SK-N-SH treated with all-trans-retinoic acid at 6 μM for 48 hours (cell line): ENCODE results near the gene DND1.
A peak's percentile ranks its signal among the peaks of the same experiment; 100 is the strongest.

ENCODE experiments used
- ATAC-seq: fragments of 200-7000 bp; cut with Tn5 transposase; 3 replicates; pipeline ENCODE4 v1.9.1; 2020; ENCODE audit warnings: mild to moderate bottlenecking, moderate library complexity
- ARNTL ChIP-seq: fragments of 450-650 bp; formaldehyde crosslinking; IDR thresholded peaks from 2 replicates; pipeline ENCODE4 v1.5.0; 2020; ENCODE audit warnings: low read depth, mild to moderate bottlenecking, moderate library complexity, borderline replicate concordance
- BACH2 ChIP-seq: fragments of 250-450 bp; sonication (Bioruptor Pico); IDR thresholded peaks from 2 replicates; pipeline ENCODE4 v1.9.0; 2021; ENCODE audit warnings: mild to moderate bottlenecking, borderline replicate concordance
- CSDC2 ChIP-seq: fragments of 250-450 bp; sonication (Bioruptor Pico); IDR thresholded peaks from 2 replicates; pipeline ENCODE4 v1.5.0; 2020; ENCODE audit warnings: mild to moderate bottlenecking, moderate library complexity
- ISL1 ChIP-seq: fragments of 250-450 bp; sonication (Bioruptor Pico); IDR thresholded peaks from 2 replicates; pipeline ENCODE4 v2.1.2; 2022; ENCODE audit warnings: mild to moderate bottlenecking, moderate library complexity
- OSR1 ChIP-seq: fragments of 250-450 bp; sonication (Bioruptor Pico); IDR thresholded peaks from 2 replicates; pipeline ENCODE4 v1.8.0; 2022; ENCODE audit warnings: moderate library complexity, mild to moderate bottlenecking, inconsistent platforms
- PPARA ChIP-seq: fragments of 250-450 bp; sonication (Bioruptor Pico); IDR thresholded peaks from 2 replicates; pipeline ENCODE4 v1.5.0; 2020; ENCODE audit warnings: mild to moderate bottlenecking, borderline replicate concordance
- SNAI2 ChIP-seq: fragments of 250-450 bp; sonication (Bioruptor Pico); IDR thresholded peaks from 2 replicates; pipeline ENCODE4 v1.5.0; 2020; ENCODE audit warnings: mild to moderate bottlenecking, moderate library complexity
- TCF4 ChIP-seq: fragments of 250-450 bp; sonication (Bioruptor Pico); IDR thresholded peaks from 2 replicates; pipeline ENCODE4 v1.8.0; 2021; ENCODE audit warnings: mild to moderate bottlenecking, moderate library complexity, borderline replicate concordance
- TOX ChIP-seq: fragments of 250-450 bp; sonication (Bioruptor Pico); IDR thresholded peaks from 2 replicates; pipeline ENCODE4 v1.8.0; 2021; ENCODE audit warnings: mild to moderate bottlenecking, moderate library complexity, borderline replicate concordance
- ZC3H10 ChIP-seq: fragments of 250-450 bp; sonication (Bioruptor Pico); IDR thresholded peaks from 2 replicates; pipeline ENCODE4 v1.5.1; 2021; ENCODE audit warnings: mild to moderate bottlenecking, moderate library complexity
- ZFP3 ChIP-seq: fragments of 250-450 bp; sonication (Bioruptor Pico); IDR thresholded peaks from 2 replicates; pipeline ENCODE4 v1.5.0; 2020; ENCODE audit warnings: mild to moderate bottlenecking, moderate library complexity
- ZNF565 ChIP-seq: fragments of 450-650 bp; formaldehyde crosslinking; conservative IDR thresholded peaks from 2 replicates; pipeline ENCODE4 v1.5.0; 2020; ENCODE audit warnings: low read depth, mild to moderate bottlenecking, moderate library complexity
- ZNF70 ChIP-seq: fragments of 450-650 bp; formaldehyde crosslinking; IDR thresholded peaks from 2 replicates; pipeline ENCODE4 v1.5.0; 2020; ENCODE audit warnings: mild to moderate bottlenecking, moderate library complexity
- ZNF8 ChIP-seq: fragments of 450-650 bp; formaldehyde crosslinking; IDR thresholded peaks from 2 replicates; pipeline ENCODE4 v1.5.0; 2020; ENCODE audit warnings: mild to moderate bottlenecking, moderate library complexity
- TF ChIP-seq, protein P1 (sequence below): fragments of 250-450 bp; sonication (Bioruptor Pico); IDR thresholded peaks from 2 replicates; pipeline ENCODE4 v1.5.1; 2020; ENCODE audit warnings: low read depth, mild to moderate bottlenecking, moderate library complexity
- TF ChIP-seq, protein P2 (sequence below): fragments of 250-450 bp; sonication (Bioruptor Pico); IDR thresholded peaks from 2 replicates; pipeline ENCODE4 v1.5.0; 2020; ENCODE audit warnings: mild to moderate bottlenecking, moderate library complexity
- TF ChIP-seq, protein P3 (sequence below): fragments of 250-450 bp; sonication (Bioruptor Pico); IDR thresholded peaks from 2 replicates; pipeline ENCODE4 v1.8.0; 2020; ENCODE audit warnings: mild to moderate bottlenecking, moderate library complexity, borderline replicate concordance
- TF ChIP-seq, protein P4 (sequence below): fragments of 250-450 bp; sonication (Bioruptor Pico); IDR thresholded peaks from 2 replicates; pipeline ENCODE4 v1.8.0; 2021; ENCODE audit warnings: low read depth, mild to moderate bottlenecking, moderate library complexity, borderline replicate concordance
- TF ChIP-seq, protein P5 (sequence below): fragments of 250-450 bp; sonication (Bioruptor Pico); IDR thresholded peaks from 2 replicates; pipeline ENCODE4 v1.5.1; 2021; ENCODE audit warnings: mild to moderate bottlenecking, moderate library complexity

The DND1 gene

DNA sequence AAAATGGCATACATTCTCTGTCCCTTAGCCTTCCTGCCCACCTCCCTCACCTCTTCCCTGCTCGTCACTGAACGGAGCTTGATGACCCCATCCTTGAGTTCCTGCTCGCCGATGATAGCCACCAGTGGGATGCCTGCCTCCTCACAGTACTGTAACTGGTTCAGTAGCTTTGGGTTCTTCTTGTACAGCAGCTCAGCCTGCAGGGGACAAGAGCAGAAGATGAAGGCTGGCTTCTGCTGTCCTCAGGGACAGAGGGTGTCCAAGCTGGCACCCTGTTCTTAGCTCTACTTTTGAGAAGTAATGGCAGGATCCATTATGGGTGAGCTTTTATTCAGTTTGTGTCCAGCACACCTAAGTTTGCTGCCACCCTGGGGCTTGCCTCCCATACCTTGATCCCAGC lies 1.3 kb upstream of the DND1 start:
- TF ChIP-seq SNAI2 (CRISPR knock-in tag) = no peak
- no peak for TF ChIP-seq ZFP3
- peak; percentile 5; the same call in 1 of the 3 replicates for ATAC-seq

DNA sequence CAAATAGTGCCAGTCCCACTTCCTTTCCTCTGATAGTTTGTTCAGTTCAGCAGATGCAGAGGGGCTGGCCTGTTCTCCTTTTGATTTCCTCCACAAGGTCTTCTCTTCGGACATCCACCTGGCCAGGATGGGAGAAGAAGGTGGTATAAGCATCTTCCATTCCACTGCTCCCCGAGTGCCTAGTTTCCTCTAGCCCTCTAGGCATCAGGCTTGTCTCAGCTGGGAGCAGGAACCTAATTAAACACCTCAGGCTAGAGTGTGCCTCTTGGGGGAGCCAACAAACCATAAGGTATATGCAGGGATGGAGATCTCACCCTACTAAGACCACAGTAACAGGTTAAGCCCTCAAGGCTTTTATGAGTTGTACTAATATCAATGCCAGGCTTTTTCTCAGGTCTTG lies 835 bp upstream of the DND1 start:
- no peak; the same call in 2 of the 3 replicates for ATAC-seq
- no peak for TF ChIP-seq BACH2
- TF ChIP-seq ISL1 (CRISPR knock-in tag) = no peak
- TF ChIP-seq ZNF70 = no peak
- no peak for TF ChIP-seq PPARA (CRISPR knock-in tag)
- TF ChIP-seq, protein P1, sequence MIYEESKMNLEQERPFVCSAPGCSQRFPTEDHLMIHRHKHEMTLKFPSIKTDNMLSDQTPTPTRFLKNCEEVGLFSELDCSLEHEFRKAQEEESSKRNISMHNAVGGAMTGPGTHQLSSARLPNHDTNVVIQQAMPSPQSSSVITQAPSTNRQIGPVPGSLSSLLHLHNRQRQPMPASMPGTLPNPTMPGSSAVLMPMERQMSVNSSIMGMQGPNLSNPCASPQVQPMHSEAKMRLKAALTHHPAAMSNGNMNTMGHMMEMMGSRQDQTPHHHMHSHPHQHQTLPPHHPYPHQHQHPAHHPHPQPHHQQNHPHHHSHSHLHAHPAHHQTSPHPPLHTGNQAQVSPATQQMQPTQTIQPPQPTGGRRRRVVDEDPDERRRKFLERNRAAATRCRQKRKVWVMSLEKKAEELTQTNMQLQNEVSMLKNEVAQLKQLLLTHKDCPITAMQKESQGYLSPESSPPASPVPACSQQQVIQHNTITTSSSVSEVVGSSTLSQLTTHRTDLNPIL = no peak
- no peak for TF ChIP-seq ZC3H10 (CRISPR knock-in tag)
- no peak for TF ChIP-seq TOX (CRISPR knock-in tag)
- TF ChIP-seq OSR1 (CRISPR knock-in tag) = no peak
- TF ChIP-seq, protein P2, sequence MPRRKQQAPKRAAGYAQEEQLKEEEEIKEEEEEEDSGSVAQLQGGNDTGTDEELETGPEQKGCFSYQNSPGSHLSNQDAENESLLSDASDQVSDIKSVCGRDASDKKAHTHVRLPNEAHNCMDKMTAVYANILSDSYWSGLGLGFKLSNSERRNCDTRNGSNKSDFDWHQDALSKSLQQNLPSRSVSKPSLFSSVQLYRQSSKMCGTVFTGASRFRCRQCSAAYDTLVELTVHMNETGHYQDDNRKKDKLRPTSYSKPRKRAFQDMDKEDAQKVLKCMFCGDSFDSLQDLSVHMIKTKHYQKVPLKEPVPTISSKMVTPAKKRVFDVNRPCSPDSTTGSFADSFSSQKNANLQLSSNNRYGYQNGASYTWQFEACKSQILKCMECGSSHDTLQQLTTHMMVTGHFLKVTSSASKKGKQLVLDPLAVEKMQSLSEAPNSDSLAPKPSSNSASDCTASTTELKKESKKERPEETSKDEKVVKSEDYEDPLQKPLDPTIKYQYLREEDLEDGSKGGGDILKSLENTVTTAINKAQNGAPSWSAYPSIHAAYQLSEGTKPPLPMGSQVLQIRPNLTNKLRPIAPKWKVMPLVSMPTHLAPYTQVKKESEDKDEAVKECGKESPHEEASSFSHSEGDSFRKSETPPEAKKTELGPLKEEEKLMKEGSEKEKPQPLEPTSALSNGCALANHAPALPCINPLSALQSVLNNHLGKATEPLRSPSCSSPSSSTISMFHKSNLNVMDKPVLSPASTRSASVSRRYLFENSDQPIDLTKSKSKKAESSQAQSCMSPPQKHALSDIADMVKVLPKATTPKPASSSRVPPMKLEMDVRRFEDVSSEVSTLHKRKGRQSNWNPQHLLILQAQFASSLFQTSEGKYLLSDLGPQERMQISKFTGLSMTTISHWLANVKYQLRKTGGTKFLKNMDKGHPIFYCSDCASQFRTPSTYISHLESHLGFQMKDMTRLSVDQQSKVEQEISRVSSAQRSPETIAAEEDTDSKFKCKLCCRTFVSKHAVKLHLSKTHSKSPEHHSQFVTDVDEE = no peak
- TF ChIP-seq ARNTL (CRISPR knock-in tag) = no peak
- no peak for TF ChIP-seq ZFP3
- TF ChIP-seq SNAI2 (CRISPR knock-in tag) = no peak
- TF ChIP-seq TCF4 (CRISPR knock-in tag) = no peak
- TF ChIP-seq CSDC2 (CRISPR knock-in tag) = no peak
- TF ChIP-seq, protein P3, sequence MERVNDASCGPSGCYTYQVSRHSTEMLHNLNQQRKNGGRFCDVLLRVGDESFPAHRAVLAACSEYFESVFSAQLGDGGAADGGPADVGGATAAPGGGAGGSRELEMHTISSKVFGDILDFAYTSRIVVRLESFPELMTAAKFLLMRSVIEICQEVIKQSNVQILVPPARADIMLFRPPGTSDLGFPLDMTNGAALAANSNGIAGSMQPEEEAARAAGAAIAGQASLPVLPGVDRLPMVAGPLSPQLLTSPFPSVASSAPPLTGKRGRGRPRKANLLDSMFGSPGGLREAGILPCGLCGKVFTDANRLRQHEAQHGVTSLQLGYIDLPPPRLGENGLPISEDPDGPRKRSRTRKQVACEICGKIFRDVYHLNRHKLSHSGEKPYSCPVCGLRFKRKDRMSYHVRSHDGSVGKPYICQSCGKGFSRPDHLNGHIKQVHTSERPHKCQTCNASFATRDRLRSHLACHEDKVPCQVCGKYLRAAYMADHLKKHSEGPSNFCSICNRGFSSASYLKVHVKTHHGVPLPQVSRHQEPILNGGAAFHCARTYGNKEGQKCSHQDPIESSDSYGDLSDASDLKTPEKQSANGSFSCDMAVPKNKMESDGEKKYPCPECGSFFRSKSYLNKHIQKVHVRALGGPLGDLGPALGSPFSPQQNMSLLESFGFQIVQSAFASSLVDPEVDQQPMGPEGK (CRISPR knock-in tag) = no peak
- TF ChIP-seq, protein P4, sequence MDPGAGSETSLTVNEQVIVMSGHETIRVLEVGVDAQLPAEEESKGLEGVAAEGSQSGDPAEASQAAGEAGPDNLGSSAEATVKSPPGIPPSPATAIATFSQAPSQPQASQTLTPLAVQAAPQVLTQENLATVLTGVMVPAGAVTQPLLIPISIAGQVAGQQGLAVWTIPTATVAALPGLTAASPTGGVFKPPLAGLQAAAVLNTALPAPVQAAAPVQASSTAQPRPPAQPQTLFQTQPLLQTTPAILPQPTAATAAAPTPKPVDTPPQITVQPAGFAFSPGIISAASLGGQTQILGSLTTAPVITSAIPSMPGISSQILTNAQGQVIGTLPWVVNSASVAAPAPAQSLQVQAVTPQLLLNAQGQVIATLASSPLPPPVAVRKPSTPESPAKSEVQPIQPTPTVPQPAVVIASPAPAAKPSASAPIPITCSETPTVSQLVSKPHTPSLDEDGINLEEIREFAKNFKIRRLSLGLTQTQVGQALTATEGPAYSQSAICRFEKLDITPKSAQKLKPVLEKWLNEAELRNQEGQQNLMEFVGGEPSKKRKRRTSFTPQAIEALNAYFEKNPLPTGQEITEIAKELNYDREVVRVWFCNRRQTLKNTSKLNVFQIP (CRISPR knock-in tag) = no peak
- no peak for TF ChIP-seq ZNF565

DNA sequence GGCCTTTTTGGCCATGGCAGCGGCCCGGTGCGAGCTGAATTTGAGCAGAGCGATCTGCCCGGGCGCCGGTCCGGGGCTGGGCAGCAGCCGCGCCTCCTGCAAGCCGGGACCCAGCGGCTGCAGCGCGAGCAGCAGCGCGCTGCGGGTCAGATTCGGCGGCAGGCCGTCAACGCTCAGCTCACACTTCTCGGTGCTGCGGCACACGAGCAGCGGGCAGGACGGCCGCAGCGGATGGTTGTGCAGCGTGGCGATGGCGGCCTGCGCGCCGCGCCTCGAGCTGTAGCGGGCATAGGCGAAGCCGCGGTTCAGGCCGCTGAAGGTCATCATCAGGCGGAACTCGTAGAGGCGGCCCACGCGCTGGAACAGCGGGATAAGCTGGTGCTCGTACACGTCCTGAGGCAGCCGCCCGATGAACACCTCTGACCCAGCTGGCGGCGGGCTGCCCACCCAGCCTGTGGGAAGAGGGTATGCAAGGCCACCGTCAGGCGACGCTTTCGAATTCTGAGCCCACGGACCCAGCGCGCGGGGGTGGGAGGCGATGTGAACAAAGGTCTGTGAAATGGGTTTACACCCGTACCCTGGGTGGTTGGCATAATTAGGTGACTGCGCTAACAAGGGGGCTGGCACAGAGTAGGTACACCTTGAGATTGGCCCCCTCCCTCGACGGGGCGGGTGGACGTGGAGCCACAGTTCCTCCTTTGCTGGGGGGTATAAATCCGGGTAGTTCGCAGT lies 755 bp downstream of the DND1 start:
- peak; percentile 6 for ATAC-seq
- TF ChIP-seq SNAI2 (CRISPR knock-in tag) (no peak), ZNF8 (no peak), ZNF70 (no peak), TCF4 (CRISPR knock-in tag) (no peak), ZNF565 (no peak), ISL1 (CRISPR knock-in tag) (no peak), OSR1 (CRISPR knock-in tag) (no peak), TOX (CRISPR knock-in tag) (no peak)
- TF ChIP-seq, protein P5, sequence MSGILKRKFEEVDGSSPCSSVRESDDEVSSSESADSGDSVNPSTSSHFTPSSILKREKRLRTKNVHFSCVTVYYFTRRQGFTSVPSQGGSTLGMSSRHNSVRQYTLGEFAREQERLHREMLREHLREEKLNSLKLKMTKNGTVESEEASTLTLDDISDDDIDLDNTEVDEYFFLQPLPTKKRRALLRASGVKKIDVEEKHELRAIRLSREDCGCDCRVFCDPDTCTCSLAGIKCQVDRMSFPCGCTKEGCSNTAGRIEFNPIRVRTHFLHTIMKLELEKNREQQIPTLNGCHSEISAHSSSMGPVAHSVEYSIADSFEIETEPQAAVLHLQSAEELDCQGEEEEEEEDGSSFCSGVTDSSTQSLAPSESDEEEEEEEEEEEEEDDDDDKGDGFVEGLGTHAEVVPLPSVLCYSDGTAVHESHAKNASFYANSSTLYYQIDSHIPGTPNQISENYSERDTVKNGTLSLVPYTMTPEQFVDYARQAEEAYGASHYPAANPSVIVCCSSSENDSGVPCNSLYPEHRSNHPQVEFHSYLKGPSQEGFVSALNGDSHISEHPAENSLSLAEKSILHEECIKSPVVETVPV (CRISPR knock-in tag) = no peak
- TF ChIP-seq, protein P1 = no peak
